Cardiac fibroblast (primary cell): Measurements from ENCODE around the gene DTX1.

ENCODE experiments used
- DNase-seq, 2 donors: peaks; one replicate each; pipeline versions ENCODE4 v3.0.0 to v3.0.0-alpha.2; 2010; ENCODE audit warnings: low read depth in 2 of 2
- H3K4me3 ChIP-seq, 2 donors: replicated peaks in 1 of 2; 1 replicate in 1 of 2; 2 replicates in 1 of 2; pipeline ENCODE4 v1.5.1; 2011; ENCODE audit warnings: low read depth in 2 of 2, low read length in 2 of 2, mild to moderate bottlenecking in 2 of 2, moderate library complexity in 1 of 2
- TF ChIP-seq, protein P1 (sequence below): IDR thresholded peaks from one replicate; pipeline ENCODE4 v1.5.1; 2011; ENCODE audit warnings: low read depth, mild to moderate bottlenecking, low read length, inconsistent platforms

The DTX1 gene

DNA sequence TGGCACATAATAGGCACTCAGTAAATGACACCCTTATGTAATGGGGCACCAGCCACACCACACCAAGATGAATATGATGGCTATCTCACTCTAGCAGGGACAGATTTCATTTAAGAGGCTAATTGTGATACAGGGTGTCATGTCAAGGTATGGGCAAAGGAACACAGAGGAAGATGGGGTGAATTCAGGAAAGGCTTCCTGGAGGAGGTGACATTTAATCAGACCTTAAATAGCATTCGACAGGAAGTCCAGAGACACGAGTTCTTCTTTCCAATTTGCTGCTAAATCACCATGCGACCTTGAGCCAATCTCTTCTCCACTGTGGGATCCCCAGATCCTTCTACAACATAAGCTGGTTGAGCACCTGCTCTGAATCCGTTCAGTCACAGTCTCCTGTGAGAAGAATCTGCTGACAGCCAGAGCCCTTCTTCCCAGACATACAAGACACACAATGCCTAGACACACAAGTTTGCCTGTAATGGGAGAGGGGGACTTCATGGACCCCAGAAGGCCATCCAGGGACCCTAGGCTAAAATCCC, 1.5 kb upstream of the DTX1 start:
- TF ChIP-seq, protein P1, sequence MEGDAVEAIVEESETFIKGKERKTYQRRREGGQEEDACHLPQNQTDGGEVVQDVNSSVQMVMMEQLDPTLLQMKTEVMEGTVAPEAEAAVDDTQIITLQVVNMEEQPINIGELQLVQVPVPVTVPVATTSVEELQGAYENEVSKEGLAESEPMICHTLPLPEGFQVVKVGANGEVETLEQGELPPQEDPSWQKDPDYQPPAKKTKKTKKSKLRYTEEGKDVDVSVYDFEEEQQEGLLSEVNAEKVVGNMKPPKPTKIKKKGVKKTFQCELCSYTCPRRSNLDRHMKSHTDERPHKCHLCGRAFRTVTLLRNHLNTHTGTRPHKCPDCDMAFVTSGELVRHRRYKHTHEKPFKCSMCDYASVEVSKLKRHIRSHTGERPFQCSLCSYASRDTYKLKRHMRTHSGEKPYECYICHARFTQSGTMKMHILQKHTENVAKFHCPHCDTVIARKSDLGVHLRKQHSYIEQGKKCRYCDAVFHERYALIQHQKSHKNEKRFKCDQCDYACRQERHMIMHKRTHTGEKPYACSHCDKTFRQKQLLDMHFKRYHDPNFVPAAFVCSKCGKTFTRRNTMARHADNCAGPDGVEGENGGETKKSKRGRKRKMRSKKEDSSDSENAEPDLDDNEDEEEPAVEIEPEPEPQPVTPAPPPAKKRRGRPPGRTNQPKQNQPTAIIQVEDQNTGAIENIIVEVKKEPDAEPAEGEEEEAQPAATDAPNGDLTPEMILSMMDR, result no peak
- DNase-seq, result no peak
- H3K4me3 ChIP-seq, result no peak overlapping the region

DNA sequence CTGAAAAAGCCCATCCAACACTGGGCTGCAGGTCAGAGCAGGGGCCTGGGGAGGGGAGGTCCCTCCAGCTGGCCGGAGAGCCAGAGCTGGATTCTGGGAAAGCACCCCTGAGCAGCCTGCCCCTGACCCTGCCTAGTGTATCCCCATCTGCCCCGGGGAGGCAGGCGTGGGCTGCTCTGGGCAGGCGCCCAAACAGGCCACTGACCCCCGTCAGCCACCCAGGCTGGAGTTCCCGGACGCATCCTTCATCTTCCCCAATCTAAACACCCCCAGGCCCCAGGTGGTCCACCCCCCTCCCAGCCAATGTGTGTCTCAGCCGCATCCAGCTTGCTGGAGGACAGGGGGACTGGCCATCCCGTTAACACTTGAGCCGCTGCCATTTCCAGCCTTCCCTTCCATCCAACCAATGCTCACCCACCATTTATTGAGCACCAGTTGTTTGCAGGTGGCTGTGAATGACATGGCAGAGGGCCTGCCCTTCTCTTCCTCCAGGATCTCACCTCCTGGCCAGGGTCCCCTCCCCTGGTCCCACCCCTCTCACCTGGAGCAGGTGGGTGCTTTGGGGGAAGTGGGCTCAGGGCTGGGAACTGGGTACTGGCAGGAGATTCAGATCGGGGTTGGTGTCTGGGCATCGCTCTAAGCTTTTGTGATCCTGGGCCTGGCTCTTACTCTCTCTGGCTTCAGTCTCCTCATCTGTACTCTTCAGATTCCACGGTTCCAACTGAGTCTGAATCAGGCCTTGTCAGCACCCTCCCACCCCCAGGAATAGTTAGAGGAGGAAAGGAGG, 743 bp upstream of the DTX1 start:
- no peak for DNase-seq
- TF ChIP-seq, protein P1, result no peak
- H3K4me3 ChIP-seq, result no peak overlapping the region

DNA sequence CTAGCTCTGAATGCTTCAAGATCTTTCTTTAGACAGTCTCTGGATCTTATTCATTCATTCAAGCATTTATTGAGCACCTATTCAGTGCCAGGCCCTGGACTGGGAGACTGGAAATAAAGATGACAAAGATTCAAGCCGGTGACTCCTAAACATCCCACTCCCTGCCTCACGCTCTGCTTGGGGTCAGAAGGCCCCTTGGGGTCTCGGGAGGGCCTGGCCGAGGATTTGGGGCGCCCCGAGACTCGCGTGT, 224 bp upstream of the DTX1 start:
- TF ChIP-seq, protein P1, result no peak
- peak overlapping the region; percentile 24 to 32 for H3K4me3 ChIP-seq
- no peak for DNase-seq

DNA sequence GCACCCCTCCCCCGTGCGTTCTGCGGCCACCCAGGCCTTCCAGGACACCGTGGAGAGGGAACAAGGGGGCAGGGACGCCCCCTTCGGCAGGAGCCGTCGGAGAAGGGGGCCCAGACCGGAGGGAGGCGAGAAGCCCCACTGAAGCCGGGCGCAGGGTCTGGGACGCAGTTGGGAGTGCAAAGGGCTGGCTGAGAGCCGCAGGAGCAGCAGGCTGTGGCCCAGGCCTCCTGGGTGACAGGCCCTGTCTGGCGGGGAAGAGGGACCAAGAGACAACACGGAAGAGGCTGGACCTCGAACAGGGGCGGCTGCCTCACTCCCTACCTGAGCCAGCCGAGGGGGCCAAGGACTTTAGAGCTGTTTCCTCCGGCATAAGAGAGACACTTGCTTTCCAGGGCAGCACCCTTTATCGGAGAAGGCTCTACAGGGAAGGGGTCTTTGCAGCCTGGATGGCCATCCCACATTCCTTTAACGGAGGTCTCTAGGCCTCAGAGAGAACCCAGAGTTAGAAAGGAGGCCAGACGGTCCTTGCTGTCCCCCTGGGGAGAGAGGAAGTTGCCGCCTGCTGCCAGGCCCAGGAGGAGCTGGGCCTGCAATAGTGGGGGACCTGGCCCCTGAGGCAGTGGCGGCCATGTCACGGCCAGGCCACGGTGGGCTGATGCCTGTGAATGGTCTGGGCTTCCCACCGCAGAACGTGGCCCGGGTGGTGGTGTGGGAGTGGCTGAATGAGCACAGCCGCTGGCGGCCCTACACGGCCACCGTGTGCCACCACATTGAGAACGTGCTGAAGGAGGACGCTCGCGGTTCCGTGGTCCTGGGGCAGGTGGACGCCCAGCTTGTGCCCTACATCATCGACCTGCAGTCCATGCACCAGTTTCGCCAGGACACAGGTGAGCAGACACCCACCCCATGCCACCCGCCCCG, 1.3 kb downstream of the DTX1 start:
- TF ChIP-seq, protein P1, result no peak
- no peak overlapping the region for H3K4me3 ChIP-seq
- DNase-seq, result no peak

DNA sequence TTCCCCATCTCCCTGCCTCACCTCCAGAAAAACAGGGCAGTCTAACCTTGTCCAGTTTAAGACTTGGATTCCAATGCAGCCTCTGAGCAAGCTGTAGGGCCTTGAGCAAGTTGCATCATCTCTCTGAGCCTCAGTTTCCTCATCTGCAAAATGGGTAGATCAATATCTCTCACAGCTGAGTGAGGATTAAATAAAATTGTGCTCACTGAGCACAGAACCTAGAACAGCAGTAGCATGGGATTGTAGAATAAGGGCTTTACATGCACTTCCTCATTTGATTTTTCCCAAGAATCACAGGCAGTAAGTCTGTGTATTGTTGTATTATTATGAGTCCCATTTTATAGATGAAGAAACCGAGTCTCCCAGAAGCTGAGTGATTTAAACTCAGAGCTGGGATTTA, 2.0 kb downstream of the DTX1 start:
- no peak for DNase-seq
- TF ChIP-seq, protein P1, result no peak
- no peak overlapping the region for H3K4me3 ChIP-seq

DNA sequence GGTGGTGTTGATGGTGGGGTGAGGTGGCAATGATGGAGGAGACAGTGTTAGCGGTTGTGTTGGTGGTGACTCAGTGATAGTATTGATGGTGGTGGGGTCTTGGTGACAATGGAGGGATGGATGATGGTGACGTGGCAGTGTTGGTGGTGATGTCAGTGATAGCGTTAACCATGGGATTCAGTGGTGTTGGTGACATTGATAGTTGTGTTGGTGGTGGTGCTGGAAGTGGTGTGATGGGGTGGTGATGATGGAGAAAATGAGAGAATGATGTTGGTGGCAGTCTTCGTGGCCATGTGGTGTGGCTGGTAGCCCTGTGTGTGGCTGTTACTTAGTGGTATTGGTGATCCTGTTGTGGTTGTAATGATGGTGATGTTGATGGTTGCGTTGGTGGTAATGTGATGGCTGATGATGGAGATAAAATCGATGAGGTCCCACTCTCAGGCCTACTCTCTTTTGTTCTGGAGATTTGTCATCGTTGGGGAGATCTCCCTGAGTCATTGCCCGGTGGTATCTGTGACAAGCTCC, 2.6 kb downstream of the DTX1 start:
- DNase-seq, result no peak
- TF ChIP-seq, protein P1, result no peak
- no peak overlapping the region for H3K4me3 ChIP-seq
